Keratinocyte (primary cell): ENCODE data around the gene UBTFL1. TPM values are rescaled to one million over a fixed set of nuclear protein-coding genes. Genes with fewer than 3 reads are reported as not detected.

ENCODE experiments used
- DNase-seq: peaks from one replicate; pipeline ENCODE4 v3.0.0-alpha.2; 2011; ENCODE audit warnings: low read depth, missing footprints, low spot score
- FAIRE-seq: peaks from 2 replicates; lab custom pipeline; 2011; peaks lifted over from hg19 to GRCh38; lab: Jason Lieb, UNC
- H2AFZ ChIP-seq: 2 replicates; pipeline ENCODE4 v1.6.0; 2012; ENCODE audit warnings: low read length, control low read depth, inconsistent platforms; ENCODE audit not compliant: control insufficient read depth
- H3K27ac ChIP-seq: 2 replicates; pipeline ENCODE4 v1.5.1; 2011; ENCODE audit warnings: low read length; ENCODE audit not compliant: control insufficient read depth, insufficient read depth
- H3K27me3 ChIP-seq: 3 replicates; pipeline ENCODE4 v1.6.0; 2011; ENCODE audit warnings: low read length; ENCODE audit not compliant: control insufficient read depth, insufficient read depth; ENCODE audit errors: extremely low read depth
- H3K36me3 ChIP-seq, 2 experiments: 2 replicates in 1 of 2; 3 replicates in 1 of 2; pipeline ENCODE4 v1.5.1; 2011; ENCODE audit warnings: low read length in 2 of 2, mild to moderate bottlenecking in 1 of 2; ENCODE audit not compliant: control insufficient read depth in 2 of 2, insufficient read depth in 2 of 2; ENCODE audit errors: extremely low read depth in 1 of 2
- H3K4me1 ChIP-seq: 3 replicates; pipeline ENCODE4 v1.5.1; 2011; ENCODE audit warnings: low read length; ENCODE audit not compliant: control insufficient read depth, insufficient read depth; ENCODE audit errors: extremely low read depth
- H3K4me2 ChIP-seq: 3 replicates; pipeline ENCODE4 v1.6.0; 2011; ENCODE audit warnings: low read depth, low read length; ENCODE audit not compliant: control insufficient read depth, insufficient read depth; ENCODE audit errors: extremely low read depth
- H3K4me3 ChIP-seq, 3 experiments: fragments of 200-600 bp in 1 of 3; sonication (generic) in 1 of 3; 2 replicates in 2 of 3; 3 replicates in 1 of 3; pipeline ENCODE4 v1.5.1; 2011 to 2016; ENCODE audit warnings: low read length in 3 of 3, mild to moderate bottlenecking in 3 of 3, control low read depth in 2 of 3, inconsistent platforms in 1 of 3, low read depth in 1 of 3, mixed read lengths in 1 of 3, mixed run types in 1 of 3, moderate library complexity in 1 of 3; ENCODE audit not compliant: control insufficient read depth in 2 of 3, insufficient read depth in 2 of 3; ENCODE audit errors: extremely low read depth in 1 of 3
- H3K79me2 ChIP-seq: 2 replicates; pipeline ENCODE4 v1.6.0; 2012; ENCODE audit warnings: low read length; ENCODE audit not compliant: control insufficient read depth, insufficient read depth
- H3K9ac ChIP-seq: 3 replicates; pipeline ENCODE4 v1.6.0; 2011; ENCODE audit warnings: low read length; ENCODE audit not compliant: control insufficient read depth, insufficient read depth; ENCODE audit errors: extremely low read depth
- H3K9me1 ChIP-seq: 3 replicates; pipeline ENCODE4 v1.6.0; 2011; ENCODE audit warnings: low read length; ENCODE audit not compliant: control insufficient read depth, insufficient read depth; ENCODE audit errors: extremely low read depth
- H3K9me3 ChIP-seq: 2 replicates; pipeline ENCODE4 v1.5.1; 2012; ENCODE audit warnings: low read depth, low read length; ENCODE audit not compliant: control insufficient read depth
- H4K20me1 ChIP-seq: 3 replicates; pipeline ENCODE4 v1.6.0; 2011; ENCODE audit warnings: low read length; ENCODE audit not compliant: control insufficient read depth, insufficient read depth; ENCODE audit errors: extremely low read depth
- EZH2 ChIP-seq: IDR thresholded peaks from one replicate; pipeline ENCODE4 v1.6.1; 2012; ENCODE audit warnings: inconsistent platforms, mild to moderate bottlenecking, low read length, moderate library complexity
- dilution Hi-C: fragments of 300-500 bp; cut with MboI; formaldehyde crosslinking; loops from one replicate; pipeline ENCODE4 v1.7.0; 2020; ENCODE audit warnings: low sequenced_read_pairs; ENCODE audit not compliant: extremely low pct_ligation_motif_present
- polyA plus RNA-seq, 5 experiments: library from polyadenylated mRNA; depleted of rRNA in 3 of 5; stranded (reverse) in 3 of 5; stranded (forward) in 1 of 5; unstranded in 1 of 5; fragments of >200 nt; gene quantifications; 1 replicate in 1 of 5; 2 replicates in 3 of 5; 3 replicates in 1 of 5; pipeline versions ENCODE4 v1.2.1 to v1.2.3, GENCODE V29; 2011 to 2012; ENCODE audit warnings: missing spikeins in 2 of 5, low read depth in 1 of 5, low replicate concordance in 1 of 5
- TF ChIP-seq, protein P1 (sequence below), 3 experiments: IDR thresholded peaks in 1 of 3; conservative IDR thresholded peaks in 1 of 3; optimal IDR thresholded peaks in 1 of 3; 2 replicates in 2 of 3; 3 replicates in 1 of 3; pipeline versions ENCODE3 to v1.5.1; 2011; ENCODE audit warnings: low read length in 3 of 3, mild to moderate bottlenecking in 3 of 3, moderate library complexity in 2 of 3, control low read depth in 1 of 3, inconsistent platforms in 1 of 3; ENCODE audit not compliant: insufficient read depth in 2 of 3; ENCODE audit errors: extremely low read depth in 1 of 3

Gene UBTFL1
- polyA plus RNA-seq, 1 donor (not counting 4 experiments of a cell fraction or from before 2014, with no cell fraction given) = not detected

- FAIRE-seq = no peak
- Histone ChIP-seq H3K4me2 (no peak overlapping the region), H3K9me3 (no peaks in the 10 kb centered on the region), H3K4me3 (no peak overlapping the region), H2AFZ (no peak overlapping the region), H4K20me1 (no peaks in the 10 kb centered on the region), H3K79me2 (no peaks in the 10 kb centered on the region), H3K9ac (no peak overlapping the region), H3K27ac (no peak overlapping the region), H3K4me1 (no peaks in the 10 kb centered on the region), H3K9me1 (no peaks in the 10 kb centered on the region), H3K27me3 (no peaks in the 10 kb centered on the region), H3K36me3 (no peaks in the 10 kb centered on the region)
- no peak for DNase-seq
- dilution Hi-C loops = no loop called here
- TF ChIP-seq EZH2 = no peak
- TF ChIP-seq, protein P1, sequence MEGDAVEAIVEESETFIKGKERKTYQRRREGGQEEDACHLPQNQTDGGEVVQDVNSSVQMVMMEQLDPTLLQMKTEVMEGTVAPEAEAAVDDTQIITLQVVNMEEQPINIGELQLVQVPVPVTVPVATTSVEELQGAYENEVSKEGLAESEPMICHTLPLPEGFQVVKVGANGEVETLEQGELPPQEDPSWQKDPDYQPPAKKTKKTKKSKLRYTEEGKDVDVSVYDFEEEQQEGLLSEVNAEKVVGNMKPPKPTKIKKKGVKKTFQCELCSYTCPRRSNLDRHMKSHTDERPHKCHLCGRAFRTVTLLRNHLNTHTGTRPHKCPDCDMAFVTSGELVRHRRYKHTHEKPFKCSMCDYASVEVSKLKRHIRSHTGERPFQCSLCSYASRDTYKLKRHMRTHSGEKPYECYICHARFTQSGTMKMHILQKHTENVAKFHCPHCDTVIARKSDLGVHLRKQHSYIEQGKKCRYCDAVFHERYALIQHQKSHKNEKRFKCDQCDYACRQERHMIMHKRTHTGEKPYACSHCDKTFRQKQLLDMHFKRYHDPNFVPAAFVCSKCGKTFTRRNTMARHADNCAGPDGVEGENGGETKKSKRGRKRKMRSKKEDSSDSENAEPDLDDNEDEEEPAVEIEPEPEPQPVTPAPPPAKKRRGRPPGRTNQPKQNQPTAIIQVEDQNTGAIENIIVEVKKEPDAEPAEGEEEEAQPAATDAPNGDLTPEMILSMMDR (optimal IDR thresholded peaks at IDR 0.05 in 1 of 3, IDR thresholded peaks at IDR 0.05 in 1 of 3, conservative IDR thresholded peaks at IDR 0.05 in 1 of 3; ENCODE audit: extremely low read depth in 1 of 3, insufficient read depth in 2 of 3, low read length in 3 of 3) = no peak
Observed at GRCh38 chr11:90100431-90100830, 14.7 kb downstream of the UBTFL1 start.

GRCh38 chr11:90113541-90113940, 27.8 kb downstream of the UBTFL1 start:
- no peaks in the 10 kb centered on the region for H3K9me1 ChIP-seq
- H3K36me3 ChIP-seq = no peaks in the 10 kb centered on the region
- TF ChIP-seq EZH2 = no peak
- TF ChIP-seq, protein P1 (optimal IDR thresholded peaks at IDR 0.05 in 1 of 3, IDR thresholded peaks at IDR 0.05 in 1 of 3, conservative IDR thresholded peaks at IDR 0.05 in 1 of 3; ENCODE audit: extremely low read depth in 1 of 3, insufficient read depth in 2 of 3, low read length in 3 of 3) = no peak
- no peaks in the 10 kb centered on the region for H3K9me3 ChIP-seq
- H3K27me3 ChIP-seq = no peaks in the 10 kb centered on the region
- no peak overlapping the region for H3K27ac ChIP-seq
- no peaks in the 10 kb centered on the region for H4K20me1 ChIP-seq
- no peak overlapping the region for H3K9ac ChIP-seq
- DNase-seq (no peak), FAIRE-seq (no peak)
- no peaks in the 10 kb centered on the region for H3K79me2 ChIP-seq
- H3K4me2 ChIP-seq = no peak overlapping the region
- dilution Hi-C loops = no loop called here
- no peak overlapping the region for H3K4me3 ChIP-seq
- no peaks in the 10 kb centered on the region for H3K4me1 ChIP-seq
- no peak overlapping the region for H2AFZ ChIP-seq
